ENCODE results near the gene SLC6A3. TPM values are rescaled to one million over a fixed set of nuclear protein-coding genes. Genes with fewer than 3 reads are reported as not detected.

The SLC6A3 gene
- total RNA-seq, 2 experiments from 2014 or later, result 0.07 to 0.23 TPM

DNA sequence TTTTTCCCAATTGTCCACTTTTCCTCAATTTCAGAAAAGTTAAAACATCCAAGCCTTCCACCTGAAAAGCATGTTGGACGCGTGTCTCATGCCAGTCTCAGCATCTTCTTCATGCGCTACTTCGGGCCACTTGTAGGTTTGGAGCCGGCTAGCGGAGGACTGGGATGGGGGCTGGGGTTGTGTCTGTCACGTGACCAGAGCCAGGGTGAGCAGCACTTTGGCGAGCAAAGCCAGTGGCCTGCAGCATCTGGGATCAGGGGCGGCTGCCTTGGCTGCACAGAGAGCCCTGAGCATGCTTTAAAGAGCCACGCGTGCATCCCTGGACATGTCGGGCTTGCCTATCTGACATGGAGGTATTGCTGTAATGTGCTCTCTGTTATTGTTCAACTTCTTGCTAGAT is 41.2 kb downstream of the SLC6A3 start:
- Mint-ChIP-seq H3K27me3 (no peaks in the 10 kb centered on the region), H3K36me3 (no peaks in the 10 kb centered on the region), H3K27ac (no peak overlapping the region), H3K4me1 (no peaks in the 10 kb centered on the region), H3K9me3 (ENCODE audit: low read depth) (no peaks in the 10 kb centered on the region), H3K4me3 (no peak overlapping the region)
- no peak for ATAC-seq
- no peak for DNase-seq
- CTCF ChIA-PET, result no interaction called here

DNA sequence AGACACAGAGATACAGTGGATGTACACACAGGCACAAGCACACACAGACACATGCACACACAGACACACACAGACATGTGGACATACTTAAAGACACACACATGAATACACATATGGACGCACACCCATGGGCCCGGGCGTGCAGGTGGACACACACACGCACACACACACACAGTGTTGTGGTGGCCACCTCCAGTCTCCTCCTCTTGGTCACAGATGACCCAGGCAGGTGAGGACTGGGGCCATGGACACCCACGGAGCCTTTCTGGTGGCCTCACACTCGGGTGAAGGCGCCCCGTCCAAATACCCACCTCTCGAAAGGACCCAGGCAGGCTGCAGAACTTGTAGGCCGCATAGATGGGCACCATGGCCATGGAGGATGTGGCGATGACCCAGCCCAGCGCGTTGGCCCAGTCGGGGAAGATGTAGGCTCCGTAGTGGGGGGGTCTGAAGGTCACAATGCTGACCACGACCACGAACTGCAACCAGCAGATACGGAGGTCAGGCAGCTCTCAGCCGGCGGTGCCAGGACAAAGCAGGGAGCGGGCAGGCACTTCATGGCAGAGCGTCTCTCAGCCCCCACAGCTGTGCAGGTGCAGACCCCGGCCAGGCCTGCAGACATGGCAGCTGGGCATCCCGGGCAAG is 42.5 kb downstream of the SLC6A3 start:
- peaks cover 4% of the 10 kb centered on the region for H3K27me3 Mint-ChIP-seq
- ATAC-seq (no peak), DNase-seq (no peak)
- H3K9me3 Mint-ChIP-seq (ENCODE audit: low read depth), result no peaks in the 10 kb centered on the region
- CTCF ChIA-PET, result interaction anchor here (1.4 kb wide), 1 partner anchor 23 kb away, joined by 3 read pairs; no protein-coding TSS in a partner anchor
- H3K4me1 Mint-ChIP-seq, result no peaks in the 10 kb centered on the region
- H3K4me3 Mint-ChIP-seq, result no peak overlapping the region
- no peak overlapping the region for H3K27ac Mint-ChIP-seq
- no peaks in the 10 kb centered on the region for H3K36me3 Mint-ChIP-seq

DNA sequence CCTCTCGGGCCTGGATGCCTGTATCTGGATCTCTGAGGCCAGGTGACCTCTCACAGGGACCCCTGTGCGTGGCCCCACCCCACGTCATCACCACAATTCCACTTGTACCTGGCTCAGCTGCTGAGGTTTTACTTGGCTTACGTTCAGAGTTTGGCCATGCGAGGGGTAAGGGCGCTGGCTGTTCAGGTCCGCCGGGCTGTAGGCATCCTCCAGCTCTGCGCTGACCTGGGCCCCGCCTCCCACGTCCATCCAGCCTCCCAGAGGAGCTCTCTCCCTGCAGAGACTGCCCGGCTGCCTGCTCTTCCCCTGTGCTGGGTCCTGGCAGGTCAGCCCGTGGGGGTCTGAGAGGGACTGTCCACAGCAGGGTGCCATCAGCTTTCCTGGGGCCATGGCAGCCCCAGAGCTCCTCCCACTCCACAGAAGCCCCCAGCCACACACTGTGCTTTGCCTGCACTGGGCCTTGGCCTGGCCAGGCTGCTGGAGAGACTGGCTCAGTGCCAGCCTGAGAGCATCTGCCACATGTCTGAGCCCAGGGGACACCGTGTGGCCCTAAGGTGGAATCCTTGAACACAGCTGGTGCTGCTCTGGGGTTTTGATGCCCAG is 43.6 kb downstream of the SLC6A3 start:
- Mint-ChIP-seq H3K9me3 (ENCODE audit: low read depth) (no peaks in the 10 kb centered on the region), H3K27ac (no peak overlapping the region), H3K36me3 (no peaks in the 10 kb centered on the region), H3K4me1 (no peaks in the 10 kb centered on the region), H3K27me3 (peaks cover 8% of the 10 kb centered on the region), H3K4me3 (no peak overlapping the region)
- CTCF ChIA-PET, result interaction anchor here (1.4 kb wide), 1 partner anchor 22 kb away, joined by 3 read pairs; no protein-coding TSS in a partner anchor
- no peak for DNase-seq
- ATAC-seq, result no peak

DNA sequence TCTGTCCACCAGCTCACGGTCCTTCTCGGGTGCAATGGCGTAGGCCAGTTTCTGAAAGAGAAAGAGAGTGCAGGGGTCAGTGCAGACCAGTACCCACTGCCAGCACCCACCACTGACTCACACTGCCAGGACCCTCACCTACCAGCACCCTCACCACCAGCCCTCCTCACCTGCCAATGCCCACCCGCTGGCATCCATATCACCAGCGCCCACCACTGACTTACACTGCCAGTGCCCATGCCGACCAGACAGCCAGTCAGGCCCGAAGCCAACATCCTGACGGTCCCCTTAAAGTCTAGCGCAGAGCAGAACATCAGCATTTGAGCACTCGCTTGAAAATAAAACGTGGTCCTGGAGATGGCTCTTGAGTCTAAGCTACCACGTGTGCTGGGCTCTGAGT is 44.3 kb downstream of the SLC6A3 start:
- Mint-ChIP-seq H3K27me3 (peaks cover 8% of the 10 kb centered on the region), H3K4me3 (no peak overlapping the region), H3K4me1 (no peaks in the 10 kb centered on the region), H3K27ac (no peak overlapping the region), H3K9me3 (ENCODE audit: low read depth) (no peaks in the 10 kb centered on the region), H3K36me3 (no peaks in the 10 kb centered on the region)
- DNase-seq (no peak), ATAC-seq (no peak)
- CTCF ChIA-PET, result interaction anchor here (1.4 kb wide), 1 partner anchor 21 kb away, joined by 3 read pairs; no protein-coding TSS in a partner anchor

DNA sequence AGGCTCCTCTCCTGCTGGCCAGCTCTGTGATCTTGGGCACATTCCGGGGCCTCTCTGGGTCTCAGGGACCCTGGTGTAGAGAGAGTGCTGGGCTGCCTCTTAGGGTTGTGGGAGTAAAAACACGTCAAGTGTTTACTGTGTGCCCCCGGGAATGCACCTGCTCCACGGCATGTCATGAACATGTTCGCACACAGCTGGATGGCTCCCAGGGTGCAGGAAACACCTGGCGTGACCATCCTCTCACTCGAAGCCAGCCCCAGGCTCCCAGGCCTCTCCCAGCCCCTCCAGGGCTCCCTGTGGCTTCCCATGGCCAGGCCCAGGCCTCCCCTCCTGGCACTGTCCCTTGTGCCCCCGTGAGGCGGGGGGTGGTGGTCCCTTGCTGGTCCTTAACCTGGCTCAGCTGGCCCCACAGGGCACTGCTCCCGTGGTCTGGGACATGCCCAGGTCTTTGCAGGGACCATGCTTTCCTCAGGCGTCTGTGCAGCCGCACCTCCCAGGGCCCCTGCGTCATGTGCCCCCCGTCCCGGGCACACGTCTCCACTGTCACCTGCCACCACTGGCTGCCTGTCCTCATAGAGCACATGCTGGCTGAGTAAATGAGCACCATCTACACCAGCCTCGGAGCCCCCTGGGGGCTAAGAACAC is 44.9 kb downstream of the SLC6A3 start:
- H3K9me3 Mint-ChIP-seq (ENCODE audit: low read depth), result no peaks in the 10 kb centered on the region
- peaks cover 8% of the 10 kb centered on the region for H3K27me3 Mint-ChIP-seq
- DNase-seq (no peak), ATAC-seq (no peak)
- CTCF ChIA-PET, result interaction anchor here (0.9 kb wide), 1 partner anchor 20 kb away, joined by 3 read pairs; no protein-coding TSS in a partner anchor
- no peaks in the 10 kb centered on the region for H3K36me3 Mint-ChIP-seq
- H3K27ac Mint-ChIP-seq, result no peak overlapping the region
- no peaks in the 10 kb centered on the region for H3K4me1 Mint-ChIP-seq
- H3K4me3 Mint-ChIP-seq, result no peak overlapping the region

DNA sequence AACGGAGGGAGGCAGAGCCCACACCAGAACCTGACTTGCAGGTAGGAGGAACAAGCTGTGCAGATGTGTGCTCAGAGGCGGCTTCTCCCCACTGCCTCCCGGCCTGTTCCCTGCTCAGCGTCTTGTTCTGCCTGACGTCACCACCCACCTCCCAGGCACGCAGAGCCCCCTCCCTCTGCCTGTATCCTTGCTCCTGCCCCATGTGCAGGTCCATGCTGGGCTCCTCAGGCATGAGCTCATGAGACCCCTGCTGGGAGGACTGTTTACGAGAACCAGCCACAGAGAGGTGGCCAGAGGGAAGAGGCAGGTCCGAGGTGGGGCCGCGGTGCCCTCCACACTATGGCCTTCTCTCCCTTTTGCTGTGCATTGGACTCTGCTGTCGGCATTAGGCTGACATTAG is 45.5 kb downstream of the SLC6A3 start:
- Mint-ChIP-seq H3K9me3 (ENCODE audit: low read depth) (no peaks in the 10 kb centered on the region), H3K36me3 (no peaks in the 10 kb centered on the region), H3K27ac (no peak overlapping the region), H3K4me3 (no peak overlapping the region), H3K27me3 (peaks cover 8% of the 10 kb centered on the region), H3K4me1 (no peaks in the 10 kb centered on the region)
- DNase-seq (no peak), ATAC-seq (no peak)
- CTCF ChIA-PET, result interaction anchor here (0.9 kb wide), 1 partner anchor 19 kb away, joined by 3 read pairs; no protein-coding TSS in a partner anchor

DNA sequence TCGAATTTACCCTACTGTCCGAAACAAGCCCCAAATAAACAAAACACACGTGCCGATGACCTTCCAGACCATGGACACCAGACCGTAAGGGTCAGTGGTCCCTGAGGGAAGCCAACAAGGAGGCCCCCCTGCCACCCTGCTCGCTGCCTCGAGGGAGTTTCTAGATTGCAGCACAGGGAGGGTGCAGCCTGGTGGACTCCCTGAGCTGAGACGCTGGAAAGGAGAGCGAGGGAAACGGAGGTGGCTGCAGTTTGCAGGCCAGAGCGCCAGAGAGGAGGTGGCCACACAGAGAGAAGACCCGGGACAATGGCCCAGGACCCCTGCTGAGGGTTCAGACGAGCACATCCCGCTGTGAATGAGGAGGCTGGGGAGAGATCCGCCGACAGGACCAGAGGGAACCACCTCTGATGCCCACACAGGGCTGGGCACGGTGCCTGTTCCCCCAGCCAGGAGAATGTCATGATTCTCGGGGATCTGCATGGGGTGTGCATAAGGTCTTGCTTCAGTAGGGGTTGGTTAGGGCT is 48.9 kb downstream of the SLC6A3 start:
- DNase-seq, result no peak
- no peaks in the 10 kb centered on the region for H3K36me3 Mint-ChIP-seq
- peaks cover 11% of the 10 kb centered on the region for H3K27me3 Mint-ChIP-seq
- CTCF ChIA-PET, result interaction anchor here (1.7 kb wide), 1 partner anchor 16 kb away, joined by 6 read pairs; no protein-coding TSS in a partner anchor
- H3K27ac Mint-ChIP-seq, result no peak overlapping the region
- no peaks in the 10 kb centered on the region for H3K4me1 Mint-ChIP-seq
- H3K9me3 Mint-ChIP-seq (ENCODE audit: low read depth), result no peaks in the 10 kb centered on the region
- H3K4me3 Mint-ChIP-seq, result no peak overlapping the region
- ATAC-seq, result no peak

DNA sequence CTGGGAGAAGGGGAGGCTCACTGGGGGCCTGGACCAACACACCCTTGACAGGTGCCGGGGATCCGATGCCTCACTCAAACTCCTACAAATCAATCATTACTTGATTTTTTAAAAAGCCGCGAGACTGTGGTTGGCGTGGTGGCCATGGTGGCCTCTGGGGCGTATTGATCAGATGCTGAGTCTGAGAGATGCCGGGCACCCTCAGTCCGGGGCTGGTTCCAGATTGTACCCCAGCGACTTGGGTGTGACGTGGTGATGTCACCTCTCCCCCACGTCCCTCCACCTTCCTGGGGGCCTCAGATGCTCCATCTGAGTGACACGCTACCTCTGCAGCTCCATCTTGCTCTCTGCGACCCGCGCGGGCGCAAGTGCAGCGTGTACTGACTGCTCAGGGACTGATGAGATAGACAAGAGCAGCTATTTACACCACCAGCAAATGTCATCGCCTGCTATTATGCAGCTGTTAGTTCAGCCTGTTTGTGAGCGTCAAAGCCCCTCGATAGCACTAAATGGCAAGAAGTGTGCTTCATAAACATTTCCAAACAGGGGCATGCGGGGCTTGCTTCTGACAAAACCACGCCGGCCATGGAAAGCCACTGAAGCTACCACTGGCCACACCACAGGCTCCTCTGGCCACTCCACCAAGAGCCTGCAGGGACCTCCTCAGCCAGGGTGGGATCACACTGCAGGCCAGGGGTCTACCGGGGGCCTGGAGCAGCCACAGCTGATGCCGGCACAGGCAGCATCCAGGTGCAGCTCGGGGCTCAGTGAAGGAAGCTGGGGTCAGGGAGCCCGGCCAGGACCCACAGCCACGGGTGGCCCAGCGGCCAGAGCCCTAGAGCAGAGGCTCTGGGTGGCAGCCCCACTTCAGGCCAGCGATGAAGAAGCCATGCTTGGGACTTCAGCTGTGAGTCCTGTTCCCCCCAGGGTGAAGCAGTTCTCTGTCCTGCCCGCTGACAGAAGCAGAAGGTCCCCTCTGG is 50.1 kb downstream of the SLC6A3 start:
- Mint-ChIP-seq H3K27ac (no peak overlapping the region), H3K36me3 (no peaks in the 10 kb centered on the region), H3K9me3 (ENCODE audit: low read depth) (no peaks in the 10 kb centered on the region), H3K27me3 (peaks cover 11% of the 10 kb centered on the region), H3K4me1 (no peaks in the 10 kb centered on the region), H3K4me3 (no peak overlapping the region)
- DNase-seq, result no peak
- no peak for ATAC-seq
- CTCF ChIA-PET, result interaction anchor here (1.7 kb wide), 1 partner anchor 15 kb away, joined by 6 read pairs; no protein-coding TSS in a partner anchor

DNA sequence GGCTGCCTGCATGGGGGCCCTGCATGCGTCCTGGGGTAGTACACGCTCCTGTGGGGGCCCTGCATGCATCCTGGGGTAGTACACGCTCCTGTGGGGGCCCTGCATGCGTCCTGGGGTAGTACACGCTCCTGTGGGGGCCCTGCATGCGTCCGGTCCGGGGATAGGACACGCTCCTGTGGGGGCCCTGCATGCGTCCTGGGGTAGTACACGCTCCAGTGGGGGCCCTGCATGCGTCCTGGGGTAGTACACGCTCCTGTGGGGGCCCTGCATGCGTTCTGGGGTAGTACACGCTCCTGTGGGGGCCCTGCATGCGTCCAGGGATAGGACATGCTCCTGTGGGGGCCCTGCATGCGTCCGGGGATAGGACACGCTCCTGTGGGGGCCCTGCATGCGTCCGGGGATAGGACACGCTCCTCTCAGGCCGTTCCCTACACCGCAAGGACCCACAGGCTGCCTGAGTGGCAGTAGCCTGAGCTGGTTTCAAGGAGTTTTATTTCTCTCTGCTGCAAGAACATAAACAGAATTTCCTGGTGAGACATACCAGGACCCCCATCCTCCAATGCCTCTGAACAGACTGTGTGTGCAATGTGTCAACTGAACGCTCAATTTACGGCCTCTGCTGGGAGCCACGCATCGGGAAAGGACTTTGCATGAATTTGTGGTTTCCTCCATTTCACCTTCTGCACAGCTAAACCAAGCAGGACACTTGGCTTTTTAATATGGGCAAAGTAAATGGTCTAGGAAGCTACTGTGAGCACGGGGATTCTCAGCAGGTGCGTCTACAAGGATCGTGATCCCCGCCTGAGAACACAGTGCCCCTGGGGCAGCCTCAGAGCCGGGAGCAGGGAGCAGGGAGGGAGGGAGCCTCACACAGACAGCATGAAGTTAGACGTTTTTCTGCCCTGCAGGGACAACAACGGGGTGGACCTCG is 51.4 kb downstream of the SLC6A3 start:
- Mint-ChIP-seq H3K4me1 (no peaks in the 10 kb centered on the region), H3K27ac (no peak overlapping the region), H3K27me3 (peaks cover 11% of the 10 kb centered on the region), H3K9me3 (ENCODE audit: low read depth) (no peaks in the 10 kb centered on the region), H3K4me3 (no peak overlapping the region), H3K36me3 (no peaks in the 10 kb centered on the region)
- CTCF ChIA-PET, result no interaction called here
- ATAC-seq (no peak), DNase-seq (no peak)

DNA sequence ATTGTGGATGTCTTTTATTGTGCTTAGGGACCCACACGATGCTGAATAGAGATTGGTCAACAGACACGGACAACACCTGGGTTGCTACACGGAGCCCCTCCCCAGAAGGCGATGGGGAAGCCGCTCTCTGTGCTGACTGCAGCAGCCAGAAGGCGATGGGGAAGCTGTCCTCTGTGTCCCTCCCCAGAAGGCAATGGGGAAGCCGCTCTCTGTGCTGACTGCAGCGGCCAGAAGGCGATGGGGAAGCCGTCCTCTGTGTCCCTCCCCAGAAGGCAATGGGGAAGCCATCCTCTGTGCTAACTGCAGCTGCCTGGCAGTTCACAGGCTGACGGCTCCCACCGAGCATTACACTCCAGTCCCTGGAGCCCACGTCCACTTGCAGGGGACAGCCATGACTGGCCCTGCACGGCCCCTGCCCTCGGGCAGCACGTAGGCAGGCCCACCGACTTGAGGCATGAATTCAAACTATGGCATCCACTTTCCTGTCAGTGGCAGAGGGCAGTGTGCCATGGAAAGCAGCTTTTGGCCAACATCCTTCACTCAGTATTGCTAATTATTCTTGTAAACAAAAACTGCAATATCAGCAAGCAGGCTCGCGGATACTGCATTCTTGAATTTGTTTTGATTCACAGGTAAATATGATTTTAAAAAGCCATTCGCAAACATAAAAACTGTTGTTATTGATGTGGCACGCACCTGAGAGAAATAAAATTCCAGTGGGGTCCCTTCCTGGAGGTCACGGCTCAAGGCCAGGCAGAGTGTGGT is 52.3 kb downstream of the SLC6A3 start:
- Mint-ChIP-seq H3K9me3 (ENCODE audit: low read depth) (no peaks in the 10 kb centered on the region), H3K27me3 (peaks cover 9% of the 10 kb centered on the region), H3K4me3 (no peak overlapping the region), H3K27ac (no peak overlapping the region), H3K36me3 (no peaks in the 10 kb centered on the region), H3K4me1 (no peaks in the 10 kb centered on the region)
- CTCF ChIA-PET, result no interaction called here
- no peak for DNase-seq
- no peak for ATAC-seq

DNA sequence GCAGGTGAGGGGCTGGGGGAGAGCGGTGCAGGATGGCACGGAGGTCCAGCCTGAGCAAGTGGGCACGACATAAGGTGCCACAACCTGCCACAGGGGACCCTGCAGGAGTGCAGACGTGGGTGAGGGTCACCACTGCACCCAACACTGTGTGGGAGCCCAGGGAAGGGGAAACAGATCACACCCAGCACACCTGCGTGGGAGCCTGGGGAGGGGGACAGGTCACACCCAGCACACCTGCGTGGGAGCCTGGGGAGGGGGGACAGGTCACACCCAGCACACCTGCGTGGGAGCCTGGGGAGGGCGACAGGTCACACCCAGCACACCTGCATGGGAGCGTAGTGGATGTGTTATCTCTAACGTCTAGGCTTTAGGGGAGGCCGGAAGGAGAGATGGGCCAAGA is 53.0 kb downstream of the SLC6A3 start:
- CTCF ChIA-PET, result no interaction called here
- no peak overlapping the region for H3K4me3 Mint-ChIP-seq
- H3K4me1 Mint-ChIP-seq, result no peaks in the 10 kb centered on the region
- DNase-seq, result no peak
- H3K27me3 Mint-ChIP-seq, result peaks cover 5% of the 10 kb centered on the region
- ATAC-seq, result no peak
- no peak overlapping the region for H3K27ac Mint-ChIP-seq
- H3K9me3 Mint-ChIP-seq (ENCODE audit: low read depth), result no peaks in the 10 kb centered on the region
- H3K36me3 Mint-ChIP-seq, result no peaks in the 10 kb centered on the region
